PC-9 (cell line): ENCODE results near the gene FANCI.

Source experiments
- EZH2 ChIP-seq: fragments of 200-600 bp; sonication (generic); IDR thresholded peaks from 2 replicates; pipeline ENCODE4 v1.8.0; 2017; ENCODE audit warnings: antibody characterized with exemption, low read depth
- TF ChIP-seq, protein P1 (sequence below): fragments of 200-600 bp; sonication (generic); conservative IDR thresholded peaks from 2 replicates; pipeline ENCODE4 v1.6.1; 2017; ENCODE audit warnings: mixed run types, antibody characterized with exemption, mild to moderate bottlenecking, moderate library complexity

- TF ChIP-seq, protein P1, sequence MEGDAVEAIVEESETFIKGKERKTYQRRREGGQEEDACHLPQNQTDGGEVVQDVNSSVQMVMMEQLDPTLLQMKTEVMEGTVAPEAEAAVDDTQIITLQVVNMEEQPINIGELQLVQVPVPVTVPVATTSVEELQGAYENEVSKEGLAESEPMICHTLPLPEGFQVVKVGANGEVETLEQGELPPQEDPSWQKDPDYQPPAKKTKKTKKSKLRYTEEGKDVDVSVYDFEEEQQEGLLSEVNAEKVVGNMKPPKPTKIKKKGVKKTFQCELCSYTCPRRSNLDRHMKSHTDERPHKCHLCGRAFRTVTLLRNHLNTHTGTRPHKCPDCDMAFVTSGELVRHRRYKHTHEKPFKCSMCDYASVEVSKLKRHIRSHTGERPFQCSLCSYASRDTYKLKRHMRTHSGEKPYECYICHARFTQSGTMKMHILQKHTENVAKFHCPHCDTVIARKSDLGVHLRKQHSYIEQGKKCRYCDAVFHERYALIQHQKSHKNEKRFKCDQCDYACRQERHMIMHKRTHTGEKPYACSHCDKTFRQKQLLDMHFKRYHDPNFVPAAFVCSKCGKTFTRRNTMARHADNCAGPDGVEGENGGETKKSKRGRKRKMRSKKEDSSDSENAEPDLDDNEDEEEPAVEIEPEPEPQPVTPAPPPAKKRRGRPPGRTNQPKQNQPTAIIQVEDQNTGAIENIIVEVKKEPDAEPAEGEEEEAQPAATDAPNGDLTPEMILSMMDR, result no peak
- TF ChIP-seq EZH2, result no peak
These were observed 102.9 kb downstream of the FANCI start for GRCh38 chr15:89346516-89347231.
